HUES6 (cell line): Measurements from ENCODE around the gene IDS.

ENCODE experiments used
- H3K27ac ChIP-seq: 2 replicates; pipeline ENCODE4 v1.7.0; 2013; ENCODE audit warnings: low read depth, mild to moderate bottlenecking, low read length, inconsistent platforms
- H3K27me3 ChIP-seq: 2 replicates; pipeline ENCODE4 v1.6.1; 2013; ENCODE audit warnings: low read length; ENCODE audit not compliant: control insufficient read depth, insufficient read depth
- H3K36me3 ChIP-seq: 2 replicates; pipeline ENCODE4 v1.6.1; 2013; ENCODE audit warnings: low read length; ENCODE audit not compliant: control insufficient read depth, insufficient read depth
- H3K4me1 ChIP-seq: 2 replicates; pipeline ENCODE4 v1.6.1; 2013; ENCODE audit warnings: low read length; ENCODE audit not compliant: control insufficient read depth, insufficient read depth
- H3K4me3 ChIP-seq: 2 replicates; pipeline ENCODE4 v1.5.1; 2013; ENCODE audit warnings: low read depth, low read length
- H3K9ac ChIP-seq: one replicate; pipeline ENCODE4 v1.6.1; 2013; ENCODE audit warnings: mild to moderate bottlenecking, low read length
- H3K9me3 ChIP-seq: 2 replicates; pipeline ENCODE4 v1.6.1; 2013; ENCODE audit warnings: low read depth, low read length; ENCODE audit not compliant: control insufficient read depth, insufficient read depth

Gene IDS

DNA sequence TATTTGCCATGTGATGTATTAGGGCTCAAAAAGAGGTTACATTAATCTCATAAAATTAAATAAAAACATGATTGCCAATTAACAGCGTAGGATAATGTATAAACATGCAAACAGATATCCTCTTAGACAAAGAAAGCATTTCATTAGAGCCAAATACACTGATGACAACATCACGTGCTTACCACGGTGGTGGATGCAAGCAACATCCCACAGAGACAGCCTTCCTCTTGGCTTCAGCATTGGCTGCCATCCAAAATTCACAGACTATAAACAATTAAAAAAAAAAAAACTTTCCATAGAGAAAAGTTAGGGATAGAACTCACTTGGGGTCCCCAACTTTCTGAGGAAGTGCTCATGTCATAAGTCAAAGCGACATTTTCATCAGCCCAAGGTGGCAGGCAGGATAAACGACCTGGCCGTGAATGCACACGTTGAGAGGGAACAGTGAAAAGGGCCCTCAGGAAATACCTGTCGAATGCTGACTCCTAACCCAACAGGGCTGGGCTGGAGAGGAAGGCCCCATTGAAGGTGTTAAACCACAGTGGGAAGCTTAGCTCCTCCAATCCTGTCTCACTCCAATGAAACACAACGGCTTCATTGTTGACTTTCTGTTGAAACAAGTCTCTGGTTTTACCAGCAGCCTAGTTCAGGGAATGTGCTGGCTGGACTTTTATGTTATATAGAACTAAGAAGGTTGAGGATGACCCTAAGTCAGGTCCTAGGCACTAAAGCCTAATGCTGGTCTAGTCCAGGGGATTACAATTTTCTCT lies 48.4 kb downstream of the IDS start:
- no peaks in the 10 kb centered on the region; the same call in 1 of the 2 replicates for H3K27me3 ChIP-seq
- no peaks in the 10 kb centered on the region; the same call in 1 of the 2 replicates for H3K4me1 ChIP-seq
- H3K9me3 ChIP-seq: 0 out of 2 replicates have a peak, but pooled peaks cover 3% of the 10 kb centered on the region

DNA sequence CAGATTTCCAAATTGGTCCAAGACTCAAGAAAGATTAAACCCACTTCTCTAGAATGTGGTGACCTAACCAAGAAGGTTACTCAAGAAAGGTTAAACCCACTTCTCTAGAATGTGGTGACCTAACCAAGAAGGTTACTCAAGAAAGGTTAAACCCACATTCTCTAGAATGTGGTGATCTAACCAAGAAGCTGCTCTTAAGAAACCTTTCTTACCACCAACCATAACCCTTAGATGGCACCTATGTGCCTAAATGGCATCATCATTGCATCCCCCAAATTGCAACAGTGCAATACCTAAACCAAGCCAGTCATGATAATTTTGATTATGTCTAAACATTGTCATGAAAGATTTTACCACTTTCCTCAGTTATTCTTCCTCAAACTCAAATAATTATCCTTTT lies 49.2 kb downstream of the IDS start:
- H3K27ac ChIP-seq: no peak overlapping the region
- H3K4me3 ChIP-seq: no peak overlapping the region
- no peaks in the 10 kb centered on the region; the same call in 1 of the 2 replicates for H3K4me1 ChIP-seq
- 0 out of 2 replicates have a peak, but pooled peaks cover 3% of the 10 kb centered on the region for H3K9me3 ChIP-seq
- no peaks in the 10 kb centered on the region; the same call in 1 of the 2 replicates for H3K27me3 ChIP-seq
- no peak overlapping the region for H3K9ac ChIP-seq
- H3K36me3 ChIP-seq: no peaks in the 10 kb centered on the region

More for the DNA sequence above, 48.4 kb downstream of the IDS start:
- H3K27ac ChIP-seq: no peak overlapping the region
- H3K36me3 ChIP-seq: no peaks in the 10 kb centered on the region
- no peak overlapping the region for H3K9ac ChIP-seq
- H3K4me3 ChIP-seq: no peak overlapping the region

DNA sequence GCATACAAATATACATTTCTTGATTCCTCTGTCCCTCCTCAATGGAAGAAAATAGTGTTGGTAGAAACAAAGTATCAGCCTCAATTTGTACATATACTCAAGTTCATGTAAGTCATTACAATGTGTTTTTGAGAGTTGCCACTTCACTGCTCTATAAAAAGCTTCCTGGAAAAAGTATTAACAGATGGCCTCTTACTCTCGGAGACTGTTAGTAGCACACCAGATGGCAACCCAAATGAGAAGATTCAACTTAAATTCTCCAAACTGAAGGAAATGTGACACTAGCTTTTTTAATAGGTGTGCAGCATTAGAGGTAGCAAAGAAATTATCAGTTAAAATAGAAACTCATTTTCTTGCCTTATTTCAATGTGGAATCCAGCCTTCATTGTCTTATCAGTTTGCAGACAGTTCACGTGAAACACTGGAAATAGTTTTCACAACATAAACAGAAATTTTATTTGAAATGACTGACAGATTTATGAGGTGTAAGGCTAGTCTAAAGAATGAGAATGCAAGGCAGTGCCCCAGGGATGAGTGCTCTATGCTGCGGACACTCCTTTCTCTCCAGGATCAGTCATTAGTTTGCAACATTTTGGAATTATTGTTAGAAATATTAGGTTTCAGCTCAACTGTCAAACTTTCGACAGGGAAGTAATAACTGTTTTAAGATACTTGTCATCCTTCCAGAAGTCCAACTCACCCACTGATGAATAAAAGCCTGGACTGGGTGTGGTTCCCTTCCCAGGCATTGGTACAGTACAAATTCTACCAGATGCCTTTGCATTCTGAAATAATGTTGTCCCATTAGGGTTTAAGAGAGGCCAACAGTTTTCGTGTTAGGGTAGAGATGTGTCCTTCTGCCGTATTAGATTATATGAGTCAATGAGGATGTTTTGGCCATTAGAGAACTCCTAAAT lies 50.9 kb downstream of the IDS start:
- no peak overlapping the region for H3K27ac ChIP-seq
- no peaks in the 10 kb centered on the region; the same call in 1 of the 2 replicates for H3K27me3 ChIP-seq
- no peak overlapping the region for H3K9ac ChIP-seq
- H3K4me3 ChIP-seq: no peak overlapping the region
- 0 out of 2 replicates have a peak, but pooled peaks cover 3% of the 10 kb centered on the region for H3K9me3 ChIP-seq
- H3K4me1 ChIP-seq: no peaks in the 10 kb centered on the region; the same call in 1 of the 2 replicates
- H3K36me3 ChIP-seq: no peaks in the 10 kb centered on the region

DNA sequence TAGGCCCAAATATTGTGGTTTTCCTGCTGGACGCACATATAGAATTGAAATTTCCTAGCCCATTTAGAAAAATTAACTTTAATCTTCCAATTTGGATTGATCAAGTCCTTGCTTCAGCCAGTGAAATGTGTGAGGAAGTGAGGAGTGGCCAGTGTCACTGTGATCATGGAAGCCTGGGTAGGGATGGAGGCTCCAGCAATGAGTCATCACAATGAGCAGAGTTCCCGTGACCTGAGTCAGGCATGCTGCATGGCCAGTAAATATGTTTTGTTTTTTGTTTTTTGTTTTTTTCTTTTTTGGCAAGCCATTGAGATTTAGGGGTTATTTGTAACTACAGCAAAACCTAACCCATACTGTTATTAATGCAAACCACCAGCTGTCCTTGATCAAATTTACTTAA lies 52.1 kb downstream of the IDS start:
- Histone ChIP-seq H3K9me3 (0 out of 2 replicates have a peak, but pooled peaks cover 3% of the 10 kb centered on the region), H3K9ac (no peak overlapping the region), H3K36me3 (no peaks in the 10 kb centered on the region), H3K4me3 (no peak overlapping the region), H3K27ac (no peak overlapping the region), H3K27me3 (no peaks in the 10 kb centered on the region; the same call in 1 of the 2 replicates), H3K4me1 (no peaks in the 10 kb centered on the region; the same call in 1 of the 2 replicates)

DNA sequence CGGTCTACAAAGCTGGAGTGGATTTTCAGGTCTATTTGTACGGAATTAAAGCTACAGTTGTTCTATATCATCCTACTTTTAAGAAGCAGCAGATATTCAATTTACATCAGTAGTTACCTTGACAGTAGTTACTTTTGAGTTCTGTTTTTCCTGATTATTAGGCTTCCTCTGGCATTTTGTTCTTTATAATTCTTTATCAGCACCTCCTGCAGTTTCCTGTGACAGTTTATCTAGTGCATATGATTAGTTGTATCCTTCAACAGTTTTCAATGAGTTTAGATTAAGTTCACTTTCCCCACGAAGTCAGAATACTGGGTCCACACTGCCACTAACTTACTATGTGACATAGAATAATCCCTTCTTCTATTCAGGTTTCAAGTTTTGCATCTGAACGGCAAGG lies 71.7 kb downstream of the IDS start:
- Histone ChIP-seq H3K9ac (no peak overlapping the region), H3K27me3 (no peaks in the 10 kb centered on the region; the same call in 1 of the 2 replicates), H3K4me3 (no peak overlapping the region), H3K4me1 (peaks cover 4% of the 10 kb centered on the region; the same call in 1 of the 2 replicates), H3K36me3 (no peaks in the 10 kb centered on the region), H3K27ac (no peak overlapping the region), H3K9me3 (peaks cover 5% of the 10 kb centered on the region; the same call in 1 of the 2 replicates)

DNA sequence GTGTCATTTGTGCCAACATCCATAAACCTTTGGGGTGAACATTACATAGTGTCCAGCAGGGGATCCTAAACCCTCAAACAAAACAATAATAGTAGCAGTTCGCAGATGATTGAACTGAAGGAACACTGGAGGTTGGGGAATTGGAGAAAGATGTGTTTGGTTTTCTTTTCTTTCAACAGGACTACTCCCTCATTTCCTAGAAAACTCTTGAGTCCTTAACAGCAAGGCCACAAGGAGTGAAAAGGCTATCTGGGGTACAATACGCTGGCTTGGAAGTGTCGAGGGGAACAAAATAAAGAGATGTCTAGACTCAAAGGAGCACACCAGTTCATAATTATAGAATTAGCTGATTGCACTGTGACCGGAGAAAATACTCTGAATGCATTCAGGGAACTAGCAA lies 72.1 kb downstream of the IDS start:
- H3K9me3 ChIP-seq: peaks cover 6% of the 10 kb centered on the region; the same call in 1 of the 2 replicates
- peaks cover 4% of the 10 kb centered on the region; the same call in 1 of the 2 replicates for H3K4me1 ChIP-seq
- no peak overlapping the region for H3K9ac ChIP-seq
- no peak overlapping the region for H3K4me3 ChIP-seq
- no peak overlapping the region for H3K27ac ChIP-seq
- H3K27me3 ChIP-seq: no peaks in the 10 kb centered on the region; the same call in 1 of the 2 replicates
- no peaks in the 10 kb centered on the region for H3K36me3 ChIP-seq
